ENCODE measurements around the gene SLC22A16.

DNA sequence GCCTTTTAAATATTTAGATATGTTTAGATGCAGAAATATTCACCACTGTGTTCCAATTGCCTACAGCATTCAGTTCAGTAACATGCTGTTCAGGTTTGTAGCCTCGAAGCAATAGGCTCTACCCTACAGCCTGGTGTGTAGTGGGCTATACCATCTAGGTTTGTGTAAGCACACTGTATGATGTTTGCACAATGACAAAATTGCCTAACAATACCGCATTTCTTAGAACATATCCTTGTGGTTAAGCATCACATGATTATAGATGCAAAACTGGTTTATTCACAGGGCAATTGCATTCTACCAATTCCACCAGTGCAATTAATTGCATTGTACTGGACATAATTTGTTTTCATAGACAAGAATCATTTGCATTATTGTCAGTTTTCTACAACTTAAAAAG is 7.9 kb upstream of the SLC22A16 start:
- TF ChIP-seq CTCF (IDR thresholded peaks at IDR 0.05) (no peak), POLR2AphosphoS5 (IDR thresholded peaks at IDR 0.05; ENCODE audit: insufficient read depth in 1 of 2, low read depth in 1 of 2) (no peak)
